Chondrocyte (in vitro differentiated cells): ENCODE measurements around the gene TMEM176B. TPM values are rescaled to one million over a fixed set of nuclear protein-coding genes. Genes with fewer than 3 reads are reported as not detected.

ENCODE experiments used
- DNase-seq: peaks from one replicate; pipeline ENCODE4 v3.0.0; 2021; ENCODE audit warnings: mixed read lengths, low spot score
- H3K27ac Mint-ChIP-seq: one replicate; pipeline ENCODE4 v1.8.0; 2021; ENCODE audit warnings: mild to moderate bottlenecking, moderate library complexity, mixed read lengths; ENCODE audit not compliant: unreplicated experiment
- H3K27me3 Mint-ChIP-seq: 2 replicates; pipeline ENCODE4 v1.8.0; 2021; ENCODE audit warnings: low read depth, mixed read lengths
- H3K36me3 Mint-ChIP-seq: 2 replicates; pipeline ENCODE4 v1.8.0; 2021; ENCODE audit warnings: low read depth, mixed read lengths
- H3K4me1 Mint-ChIP-seq: 2 replicates; pipeline ENCODE4 v1.8.0; 2021; ENCODE audit warnings: low read depth, mild to moderate bottlenecking, mixed read lengths
- H3K4me3 Mint-ChIP-seq: one replicate; pipeline ENCODE4 v1.8.0; 2021; ENCODE audit warnings: mild to moderate bottlenecking, moderate library complexity, mixed read lengths; ENCODE audit not compliant: unreplicated experiment
- H3K9me3 Mint-ChIP-seq: 2 replicates; pipeline ENCODE4 v1.8.0; 2021; ENCODE audit warnings: low read depth, mixed read lengths
- CTCF ChIP-seq: fragments of 200-600 bp; sonication (generic); IDR thresholded peaks from 2 replicates; pipeline ENCODE4 v1.5.0; 2021; ENCODE audit warnings: antibody characterized with exemption, mild to moderate bottlenecking, moderate library complexity
- total RNA-seq: library from RNA; stranded (reverse); gene quantifications from 3 replicates; pipeline ENCODE4 v1.2.1, GENCODE V29; 2021

The TMEM176B gene
- total RNA-seq, 1 donor from 2014 or later: 0.37 TPM

- Mint-ChIP-seq H3K27ac (no peak overlapping the region), H3K4me1 (no peaks in the 10 kb centered on the region), H3K36me3 (no peaks in the 10 kb centered on the region), H3K9me3 (no peaks in the 10 kb centered on the region), H3K27me3 (peaks cover 37% of the 10 kb centered on the region), H3K4me3 (no peak overlapping the region)
- TF ChIP-seq CTCF: no peak
- DNase-seq: no peak
Observed at GRCh38 chr7:150787321-150788281, 12.6 kb downstream of the TMEM176B start.

GRCh38 chr7:150784954-150785353 is 15.2 kb downstream of the TMEM176B start:
- H3K4me1 Mint-ChIP-seq: no peaks in the 10 kb centered on the region

GRCh38 chr7:150784120-150784736 is 15.9 kb downstream of the TMEM176B start:
- H3K4me3 Mint-ChIP-seq: no peak overlapping the region
- DNase-seq: no peak
- H3K27me3 Mint-ChIP-seq: peaks cover 37% of the 10 kb centered on the region
- no peaks in the 10 kb centered on the region for H3K36me3 Mint-ChIP-seq
- H3K27ac Mint-ChIP-seq: no peak overlapping the region
- no peaks in the 10 kb centered on the region for H3K9me3 Mint-ChIP-seq
- no peak for TF ChIP-seq CTCF
- H3K4me1 Mint-ChIP-seq: no peaks in the 10 kb centered on the region

More at GRCh38 chr7:150784954-150785353, 15.2 kb downstream of the TMEM176B start:
- Mint-ChIP-seq H3K4me3 (no peak overlapping the region), H3K27ac (no peak overlapping the region), H3K9me3 (no peaks in the 10 kb centered on the region), H3K27me3 (peaks cover 38% of the 10 kb centered on the region), H3K36me3 (no peaks in the 10 kb centered on the region)
- DNase-seq: no peak
- TF ChIP-seq CTCF: no peak

GRCh38 chr7:150781961-150782360 is 18.2 kb downstream of the TMEM176B start:
- Mint-ChIP-seq H3K27ac (no peak overlapping the region), H3K4me1 (peaks cover 3% of the 10 kb centered on the region), H3K4me3 (no peak overlapping the region), H3K9me3 (no peaks in the 10 kb centered on the region), H3K36me3 (no peaks in the 10 kb centered on the region), H3K27me3 (peaks cover 40% of the 10 kb centered on the region)
- no peak for DNase-seq
- TF ChIP-seq CTCF: no peak

GRCh38 chr7:150781103-150781502 is 19.1 kb downstream of the TMEM176B start:
- Mint-ChIP-seq H3K36me3 (no peaks in the 10 kb centered on the region), H3K9me3 (no peaks in the 10 kb centered on the region), H3K4me1 (peaks cover 3% of the 10 kb centered on the region), H3K4me3 (no peak overlapping the region), H3K27me3 (peaks cover 41% of the 10 kb centered on the region), H3K27ac (no peak overlapping the region)
- DNase-seq: no peak
- no peak for TF ChIP-seq CTCF
